IPS-18c (cell line): ENCODE measurements around the gene RAB11FIP4.
"Not testable (repeated sequence)": the region's sequence is repeated elsewhere in the genome, so short reads cannot be mapped to it uniquely, and the experiment has no call there.

Experiments used
- H3K4me3 ChIP-seq: 2 replicates; pipeline ENCODE4 v1.7.0; 2013; ENCODE audit warnings: low read depth, mild to moderate bottlenecking, low read length, moderate library complexity; ENCODE audit not compliant: insufficient read depth
- H3K9me3 ChIP-seq: one replicate; pipeline ENCODE4 v1.6.1; 2013; ENCODE audit warnings: mild to moderate bottlenecking, low read length, moderate library complexity; ENCODE audit not compliant: control insufficient read depth, insufficient read depth

RAB11FIP4 gene

DNA sequence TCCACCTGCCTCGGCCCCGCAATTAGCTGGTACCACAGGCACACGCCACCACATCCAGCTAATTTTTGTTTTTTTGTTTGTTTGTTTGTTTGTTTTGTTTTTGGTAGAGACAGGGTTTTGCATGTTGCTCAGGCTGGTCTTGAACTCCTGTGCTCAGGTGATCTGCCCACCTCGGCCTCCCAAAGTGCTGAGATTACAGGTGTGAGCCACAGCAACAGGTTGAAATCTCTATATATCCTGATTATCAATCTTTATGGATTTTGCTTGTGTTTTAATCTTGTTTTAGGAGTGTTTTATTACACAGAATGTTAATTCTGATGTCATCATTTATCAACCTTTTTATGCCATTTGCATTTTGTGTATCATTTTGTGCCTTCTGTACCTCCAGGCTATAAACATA, 48.2 kb downstream of the RAB11FIP4 start:
- H3K9me3 ChIP-seq = no peaks in the 10 kb centered on the region
- no peak overlapping the region for H3K4me3 ChIP-seq

DNA sequence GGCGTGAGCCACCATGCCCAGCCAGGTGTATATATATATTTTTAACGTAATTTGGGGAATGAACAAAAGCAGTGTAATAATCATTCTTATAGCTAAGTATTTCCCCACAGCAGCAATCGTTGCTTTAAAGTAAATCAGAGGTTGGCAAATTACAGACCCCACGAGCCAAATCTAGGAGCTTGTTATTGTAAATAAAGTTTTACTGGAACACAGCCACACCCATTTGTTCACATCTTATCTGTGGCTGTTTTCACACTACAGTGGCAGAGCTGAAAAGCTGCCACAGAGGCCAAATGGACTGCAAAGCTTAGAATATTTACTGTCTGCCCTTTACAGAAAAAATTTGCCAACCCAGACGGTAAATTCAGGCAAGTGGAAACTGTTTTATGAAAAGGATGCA, 50.8 kb downstream of the RAB11FIP4 start:
- no peak overlapping the region for H3K4me3 ChIP-seq
- H3K9me3 ChIP-seq = no peaks in the 10 kb centered on the region

DNA sequence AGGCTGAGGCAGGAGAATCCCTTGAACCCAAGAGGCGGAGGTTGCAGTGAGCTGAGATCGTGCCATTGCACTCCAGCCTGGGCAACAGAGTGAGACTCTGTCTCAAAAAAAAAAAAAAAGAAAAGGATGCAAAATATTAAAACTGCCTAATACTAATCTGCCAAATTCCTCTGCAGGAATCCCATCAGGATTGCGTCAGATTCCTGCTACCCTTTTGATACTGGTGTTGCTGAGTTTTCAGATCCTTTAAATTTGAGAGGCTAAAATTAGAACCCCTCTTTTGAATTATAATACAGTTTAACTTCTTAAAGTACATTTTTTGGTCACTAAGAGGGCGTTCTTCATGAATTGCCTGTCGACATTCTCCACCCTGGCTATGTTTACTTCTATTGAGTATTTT, 51.4 kb downstream of the RAB11FIP4 start:
- H3K4me3 ChIP-seq, H3K9me3 ChIP-seq: not testable (repeated sequence)

DNA sequence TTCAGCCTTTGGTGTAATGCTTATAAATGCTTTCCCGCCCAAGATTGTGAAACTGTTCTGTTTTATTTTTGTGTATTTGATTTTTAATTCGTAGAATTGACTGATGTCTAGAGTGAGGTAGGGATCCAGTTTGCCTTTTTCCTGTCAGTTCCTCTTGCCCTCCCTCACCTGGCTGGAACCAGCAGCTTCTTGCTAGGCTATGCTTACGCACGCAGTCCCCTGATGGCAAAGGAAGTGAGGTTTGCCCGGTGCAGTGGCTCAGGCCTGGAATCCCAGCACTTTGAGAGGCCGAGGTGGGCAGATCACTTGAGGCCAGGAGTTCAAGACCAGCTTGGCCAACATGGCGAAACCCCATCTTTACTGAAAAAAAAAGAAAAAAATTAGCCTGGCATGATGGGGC, 51.9 kb downstream of the RAB11FIP4 start:
- Histone ChIP-seq H3K9me3 (no peaks in the 10 kb centered on the region), H3K4me3 (no peak overlapping the region)

DNA sequence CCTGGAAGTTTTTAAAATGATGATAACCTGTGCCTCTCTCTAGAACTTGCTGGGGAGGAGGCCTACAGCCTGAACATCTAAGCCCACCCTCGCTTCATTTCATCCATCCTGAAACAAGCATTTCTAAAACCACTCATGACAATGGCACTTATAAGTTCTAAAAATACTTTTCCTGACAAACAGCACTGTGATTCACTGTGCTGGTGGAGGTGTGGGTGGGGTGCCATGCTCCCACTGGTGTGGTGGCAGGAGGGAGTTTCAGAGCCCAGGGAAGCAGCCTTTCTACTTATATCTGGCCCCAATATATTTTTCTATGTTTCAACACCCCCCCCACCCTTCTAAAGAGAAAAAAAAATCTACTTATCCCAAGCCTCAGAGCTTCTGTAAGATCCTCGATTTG, 52.6 kb downstream of the RAB11FIP4 start:
- no peak overlapping the region for H3K4me3 ChIP-seq

DNA sequence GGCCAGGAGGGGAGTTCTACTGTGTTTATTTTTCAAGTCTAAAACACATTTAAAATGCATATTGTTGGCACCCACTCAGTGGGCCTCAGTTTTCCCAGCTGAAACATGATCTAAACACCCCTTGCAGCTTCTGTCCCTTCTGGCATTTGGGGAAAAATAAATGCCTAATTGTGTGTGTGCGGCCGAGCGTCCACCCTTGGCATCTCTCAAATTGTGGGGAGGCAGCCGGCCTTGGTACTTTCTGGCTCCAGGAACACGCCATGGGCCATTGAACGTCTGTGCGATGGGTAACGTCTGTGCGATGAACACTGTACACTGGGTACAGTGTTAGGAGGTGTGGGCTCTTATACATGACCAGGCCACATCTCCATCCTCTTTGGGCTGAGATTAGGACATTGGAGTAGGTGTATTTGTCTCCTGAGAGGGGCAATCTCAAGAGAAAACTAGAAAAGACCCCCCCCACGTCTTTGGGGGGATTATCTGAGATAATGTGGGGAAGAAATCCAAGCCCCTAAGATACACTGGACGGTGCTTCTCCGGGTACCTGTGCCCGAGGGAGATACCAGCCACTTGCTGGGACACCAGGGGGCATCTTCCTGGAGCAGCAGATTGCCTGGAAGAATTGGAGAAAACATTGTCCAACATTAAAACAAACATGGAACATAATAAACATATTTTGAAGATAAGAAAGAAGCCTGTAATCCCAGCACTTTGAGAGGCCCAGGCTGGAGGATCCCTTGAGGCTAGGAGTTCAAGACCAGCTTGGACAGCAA, 54.9 kb downstream of the RAB11FIP4 start:
- no peaks in the 10 kb centered on the region for H3K9me3 ChIP-seq

More for the DNA sequence above, 52.6 kb downstream of the RAB11FIP4 start:
- no peaks in the 10 kb centered on the region for H3K9me3 ChIP-seq

DNA sequence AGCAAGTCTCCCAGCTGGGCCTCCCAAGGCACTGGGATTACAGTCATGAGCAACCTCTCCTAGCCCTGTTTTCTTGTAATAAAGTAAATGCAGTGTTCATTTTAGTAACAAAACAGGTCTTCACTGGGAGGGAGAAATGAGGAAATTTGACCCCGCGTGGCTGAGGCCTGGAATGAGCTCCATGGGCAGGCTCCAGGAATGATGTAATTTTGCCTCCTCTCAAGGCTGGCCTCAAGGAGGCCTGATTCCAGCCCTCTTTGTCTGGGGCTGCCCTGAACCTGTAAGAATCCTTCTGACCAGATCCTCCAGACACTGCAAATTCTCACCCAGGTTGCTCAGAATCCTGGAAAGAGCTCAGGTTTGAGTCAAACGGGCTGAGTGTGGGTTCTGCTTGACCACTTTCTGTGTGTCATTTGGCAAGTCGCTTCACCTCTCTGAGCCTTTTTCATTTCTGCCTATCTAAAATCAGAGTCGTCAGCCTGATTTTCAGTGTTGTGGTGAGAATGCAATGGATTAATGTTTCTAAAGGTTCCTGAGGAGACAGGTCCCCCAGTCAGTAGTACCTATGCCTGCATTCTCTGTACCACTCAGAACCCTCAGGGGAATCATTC, 57.1 kb downstream of the RAB11FIP4 start:
- no peak overlapping the region for H3K4me3 ChIP-seq
- H3K9me3 ChIP-seq = no peaks in the 10 kb centered on the region

More for the DNA sequence above, 54.9 kb downstream of the RAB11FIP4 start:
- H3K4me3 ChIP-seq = no peak overlapping the region

DNA sequence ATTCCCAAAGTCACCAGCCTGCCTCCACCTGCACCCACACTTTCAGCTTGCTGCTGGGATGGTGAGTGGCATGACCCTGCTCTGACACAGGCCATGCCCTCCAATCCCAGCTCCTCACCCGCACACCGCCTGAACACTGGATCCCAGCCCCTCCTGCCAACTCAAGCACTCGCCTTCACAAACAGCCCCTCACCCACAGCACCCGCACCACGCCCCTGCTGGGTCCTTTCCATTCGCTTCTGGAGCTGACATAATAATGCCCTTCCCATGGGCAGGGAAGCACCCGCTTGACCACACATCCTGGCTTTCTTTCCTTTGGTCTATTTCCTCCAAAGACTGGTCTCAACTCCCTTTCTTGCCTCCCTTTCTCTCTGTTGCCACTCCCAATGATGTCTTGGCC, 57.6 kb downstream of the RAB11FIP4 start:
- peaks cover 2% of the 10 kb centered on the region for H3K9me3 ChIP-seq
- H3K4me3 ChIP-seq = no peak overlapping the region

DNA sequence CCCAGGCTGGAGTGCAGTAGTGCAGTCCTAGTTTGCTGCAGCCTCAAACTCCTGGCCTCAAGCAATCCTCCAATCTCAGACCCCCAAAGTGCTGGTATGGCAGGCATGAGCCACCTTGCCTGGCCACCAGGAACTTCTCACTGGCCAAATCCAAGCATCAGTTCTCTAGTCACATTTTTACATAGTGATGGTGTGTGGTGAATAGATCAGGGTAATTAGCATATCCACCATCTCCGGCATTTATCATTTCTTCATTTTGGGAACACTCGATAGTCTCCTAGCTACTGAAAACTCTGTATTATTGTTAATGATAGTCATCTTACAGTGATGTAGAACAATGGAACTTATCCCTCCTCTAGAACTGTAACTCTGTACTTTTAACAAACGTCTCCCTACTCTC, 58.3 kb downstream of the RAB11FIP4 start:
- Histone ChIP-seq H3K9me3 (peaks cover 2% of the 10 kb centered on the region), H3K4me3 (no peak overlapping the region)

DNA sequence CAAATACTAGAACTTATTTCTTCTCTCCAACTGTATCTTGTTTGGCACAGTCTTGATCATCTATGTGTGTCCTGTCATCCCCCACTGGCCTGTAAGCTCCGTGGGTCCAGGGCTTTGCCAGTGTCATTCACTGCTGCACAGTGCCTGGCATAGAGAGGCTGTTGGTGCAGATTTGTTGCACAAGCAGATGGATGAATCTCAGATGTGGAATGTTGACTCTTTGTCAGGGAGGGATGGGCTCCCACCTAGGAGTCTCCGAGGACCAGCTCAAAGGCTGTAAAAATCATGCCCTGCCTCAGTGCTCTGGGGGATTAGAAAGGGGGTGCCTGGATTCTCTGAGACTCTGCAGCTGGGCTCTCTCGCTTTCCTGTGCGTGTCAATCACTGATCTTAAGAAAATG, 60.6 kb downstream of the RAB11FIP4 start:
- Histone ChIP-seq H3K9me3 (peaks cover 2% of the 10 kb centered on the region), H3K4me3 (no peak overlapping the region)

DNA sequence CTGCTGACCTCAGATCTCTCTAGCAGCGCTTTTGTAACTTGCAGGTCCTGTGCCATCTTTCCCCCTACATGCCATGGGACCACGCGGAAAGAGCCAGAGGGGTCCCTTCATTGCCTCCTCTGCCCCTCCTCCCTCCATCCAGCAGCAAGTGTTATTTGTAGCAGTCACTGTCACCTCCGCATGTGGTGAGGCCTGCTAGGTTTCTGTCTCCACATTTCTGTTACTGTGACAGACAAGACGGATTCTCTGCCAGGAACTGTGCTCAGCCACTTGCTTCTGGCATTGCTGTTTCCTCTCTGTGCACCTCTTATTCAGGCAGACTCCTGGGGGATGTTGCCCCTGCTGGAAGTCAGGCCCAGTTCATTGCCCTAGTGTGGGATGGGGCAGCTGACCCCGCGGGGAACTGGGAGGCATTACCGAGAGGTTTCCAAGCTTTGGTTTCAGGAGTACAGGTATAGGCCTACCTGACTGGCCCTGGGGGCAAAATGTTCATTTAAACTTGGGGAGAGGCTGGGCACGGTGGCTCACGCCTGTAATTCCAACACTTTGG, 61.2 kb downstream of the RAB11FIP4 start:
- H3K9me3 ChIP-seq = peaks cover 2% of the 10 kb centered on the region
- no peak overlapping the region for H3K4me3 ChIP-seq

DNA sequence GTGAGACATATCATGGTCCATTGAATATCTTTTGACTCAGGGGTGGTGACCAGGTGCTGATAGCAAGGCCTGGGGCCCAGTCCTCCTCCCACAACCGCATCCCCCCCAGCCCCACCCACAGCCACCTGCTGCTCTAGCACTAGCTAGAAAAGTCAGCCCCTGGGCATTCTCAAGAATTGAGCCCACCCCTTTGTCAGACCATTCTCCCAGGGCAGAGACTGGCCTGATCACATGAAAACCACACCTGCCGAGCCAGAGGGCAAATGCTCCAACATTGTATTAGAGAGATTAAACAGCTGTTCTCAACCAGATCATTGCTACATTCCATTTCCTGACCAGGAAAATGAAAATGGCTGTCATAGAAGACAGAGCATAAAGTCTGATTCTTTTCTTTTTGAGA, 62.4 kb downstream of the RAB11FIP4 start:
- no peak overlapping the region for H3K4me3 ChIP-seq
- H3K9me3 ChIP-seq = peaks cover 2% of the 10 kb centered on the region

DNA sequence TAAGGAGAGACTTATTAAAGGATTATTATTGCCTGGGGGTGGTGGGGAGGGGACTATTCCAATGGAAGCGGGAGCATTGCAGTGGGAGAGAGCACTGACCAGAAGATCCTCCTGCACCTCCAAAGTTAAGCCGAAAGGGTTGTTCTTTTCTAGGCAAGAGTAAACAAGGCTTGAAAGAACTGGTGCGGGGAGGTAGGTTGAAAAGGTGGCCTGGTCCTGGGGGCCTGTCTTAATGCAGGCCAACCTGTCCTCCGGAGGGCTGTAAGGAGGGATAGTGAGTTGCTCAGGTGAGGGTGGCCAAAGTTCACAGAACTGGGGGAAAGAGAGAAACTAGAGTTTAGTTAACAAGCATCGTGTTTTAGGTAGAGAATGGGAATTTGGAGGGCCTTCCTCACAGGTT, 65.3 kb downstream of the RAB11FIP4 start:
- H3K9me3 ChIP-seq = peaks cover 4% of the 10 kb centered on the region
- no peak overlapping the region for H3K4me3 ChIP-seq

DNA sequence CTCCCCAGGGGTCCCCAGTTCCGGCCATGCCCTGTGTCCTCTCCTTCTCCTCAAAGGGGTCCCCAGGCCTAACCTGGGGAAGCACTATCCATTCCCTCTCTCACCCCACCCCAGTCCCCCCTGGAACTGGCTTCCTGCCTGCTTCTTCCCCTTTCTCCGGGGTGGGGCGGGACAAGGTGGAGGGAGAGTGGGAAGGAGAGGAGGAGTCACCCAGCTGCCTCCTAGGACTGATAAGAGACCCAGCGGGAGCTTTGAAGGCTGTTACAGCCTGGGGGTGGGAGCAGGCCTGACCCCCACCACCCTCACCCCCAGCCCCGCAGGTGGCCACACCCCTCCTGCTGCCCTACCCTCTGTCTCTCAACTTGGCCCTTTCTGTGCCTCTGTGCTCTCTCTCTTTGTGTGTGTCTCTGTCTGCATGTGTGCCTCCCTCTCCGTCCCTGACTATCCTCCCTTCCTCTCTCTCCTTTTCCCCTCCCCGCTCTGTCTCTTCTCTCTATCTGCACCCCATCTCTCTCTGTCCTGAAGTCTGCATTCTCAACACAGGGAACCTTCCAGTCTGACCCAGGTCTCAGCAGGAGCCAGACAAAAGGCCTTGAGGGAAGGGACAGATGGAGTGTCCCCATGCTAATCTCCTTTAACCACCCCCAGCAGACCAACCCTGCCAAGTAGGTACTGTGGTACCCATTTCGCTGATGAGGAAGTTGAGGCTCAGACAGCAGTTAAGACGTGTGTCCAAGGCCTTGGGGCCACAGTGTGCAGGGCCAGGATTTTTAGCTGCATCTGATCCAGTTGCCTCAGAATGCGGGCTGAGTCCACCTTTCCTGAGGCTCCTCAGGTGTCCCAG, 66.1 kb downstream of the RAB11FIP4 start:
- H3K9me3 ChIP-seq = peaks cover 4% of the 10 kb centered on the region
- no peak overlapping the region for H3K4me3 ChIP-seq

DNA sequence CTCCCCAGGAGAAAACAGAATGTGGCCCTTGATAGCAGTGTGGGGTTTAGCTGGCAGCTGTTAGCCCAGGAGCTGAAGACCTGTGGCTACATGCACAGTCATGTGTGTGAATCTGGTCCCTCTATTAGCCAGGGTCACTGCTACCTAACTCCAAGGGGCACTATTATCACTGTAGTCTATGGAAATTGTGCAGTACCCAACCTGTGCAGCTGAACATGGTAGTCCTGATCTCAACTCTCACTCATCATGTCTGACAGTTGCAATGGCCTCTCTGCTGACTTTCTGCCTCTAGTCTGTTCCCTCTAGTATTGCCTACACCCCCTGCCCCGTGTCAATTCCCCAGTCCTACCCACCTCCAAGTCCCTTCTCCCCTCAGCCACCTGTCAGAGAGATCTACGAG, 67.4 kb downstream of the RAB11FIP4 start:
- H3K9me3 ChIP-seq = peaks cover 4% of the 10 kb centered on the region
- H3K4me3 ChIP-seq = no peak overlapping the region

DNA sequence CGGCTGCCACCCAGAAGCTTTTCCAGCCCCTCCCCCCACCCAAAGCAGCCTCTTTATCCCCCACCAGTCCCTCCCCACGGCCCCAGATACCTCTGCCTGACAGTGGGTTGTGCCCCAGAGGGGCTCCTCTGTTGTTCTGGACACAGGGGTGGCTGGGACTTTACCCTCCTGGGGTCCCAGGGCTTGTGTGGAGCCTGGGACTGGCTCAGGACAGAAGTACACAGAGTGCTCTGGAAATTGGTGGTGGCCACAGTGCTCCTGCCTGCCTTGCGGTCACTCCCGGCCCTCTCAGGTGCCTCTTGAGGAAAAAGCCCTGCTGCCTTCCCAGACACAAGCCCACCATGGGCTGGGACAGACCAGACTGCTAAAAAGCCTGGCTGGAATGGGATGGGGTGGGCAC, 68.2 kb downstream of the RAB11FIP4 start:
- Histone ChIP-seq H3K9me3 (peaks cover 2% of the 10 kb centered on the region), H3K4me3 (no peak overlapping the region)

DNA sequence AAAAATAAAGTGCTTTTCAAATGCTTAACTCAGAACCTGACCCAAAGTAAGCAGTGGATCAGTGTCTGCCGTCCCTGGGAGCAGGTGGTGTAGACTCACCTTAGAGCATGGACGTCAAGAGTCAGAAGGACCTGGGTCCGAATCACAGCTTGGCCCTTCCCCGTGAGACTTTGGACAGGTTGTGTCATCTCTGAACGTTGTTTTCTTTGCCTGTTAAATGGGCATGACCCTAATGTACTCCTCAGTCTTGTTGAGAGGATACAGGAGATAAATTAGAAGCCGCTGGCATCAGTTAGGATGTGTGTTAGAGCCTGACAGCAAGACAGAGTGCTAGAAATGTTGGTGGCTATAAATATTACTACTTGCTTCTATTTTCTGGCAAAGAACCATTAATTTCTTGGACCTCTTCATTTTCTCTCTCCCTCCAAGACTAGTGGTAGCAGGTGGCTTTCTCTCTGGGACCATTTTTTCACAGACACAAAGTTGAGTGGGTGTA, 68.8 kb downstream of the RAB11FIP4 start:
- Histone ChIP-seq H3K9me3 (peaks cover 2% of the 10 kb centered on the region), H3K4me3 (no peak overlapping the region)
